HG02623 (cell line): Measurements from ENCODE around the gene TRIM44.
"Not testable (repeated sequence)": the region's sequence is repeated elsewhere in the genome, so short reads cannot be mapped to it uniquely, and the experiment has no call there.

Source experiments
- ATAC-seq: cut with Tn5 transposase; IDR thresholded peaks from one replicate; pipeline ENCODE4 v1.9.1; 2021; ENCODE audit warnings: moderate library complexity; ENCODE audit not compliant: unreplicated experiment

Gene TRIM44

GRCh38 chr11:35810045-35810645, 147.6 kb downstream of the TRIM44 start:
- ATAC-seq, result no peak

GRCh38 chr11:35811783-35812182, 149.2 kb downstream of the TRIM44 start:
- ATAC-seq, result no peak

DNA sequence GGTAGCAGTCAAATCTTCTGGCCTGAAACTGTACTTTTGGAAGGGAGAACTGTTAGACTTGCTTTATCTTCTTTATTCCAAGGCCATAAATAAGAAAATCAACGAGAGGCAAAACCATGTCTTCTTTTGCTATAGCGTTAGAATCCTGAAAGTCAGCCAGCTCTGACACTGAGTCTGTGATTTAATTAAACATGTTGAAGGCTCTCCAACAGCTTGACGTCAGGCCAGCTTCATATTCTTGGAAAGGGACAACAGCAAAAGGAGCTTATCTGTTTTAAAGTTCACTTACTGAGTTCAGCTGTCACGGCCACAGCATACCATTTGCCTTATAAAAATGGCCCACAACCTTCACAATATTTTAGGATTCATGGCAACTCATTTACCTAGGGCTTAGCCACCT, 150.3 kb downstream of the TRIM44 start:
- no peak for ATAC-seq

GRCh38 chr11:35814081-35814695, 151.6 kb downstream of the TRIM44 start:
- no peak for ATAC-seq

DNA sequence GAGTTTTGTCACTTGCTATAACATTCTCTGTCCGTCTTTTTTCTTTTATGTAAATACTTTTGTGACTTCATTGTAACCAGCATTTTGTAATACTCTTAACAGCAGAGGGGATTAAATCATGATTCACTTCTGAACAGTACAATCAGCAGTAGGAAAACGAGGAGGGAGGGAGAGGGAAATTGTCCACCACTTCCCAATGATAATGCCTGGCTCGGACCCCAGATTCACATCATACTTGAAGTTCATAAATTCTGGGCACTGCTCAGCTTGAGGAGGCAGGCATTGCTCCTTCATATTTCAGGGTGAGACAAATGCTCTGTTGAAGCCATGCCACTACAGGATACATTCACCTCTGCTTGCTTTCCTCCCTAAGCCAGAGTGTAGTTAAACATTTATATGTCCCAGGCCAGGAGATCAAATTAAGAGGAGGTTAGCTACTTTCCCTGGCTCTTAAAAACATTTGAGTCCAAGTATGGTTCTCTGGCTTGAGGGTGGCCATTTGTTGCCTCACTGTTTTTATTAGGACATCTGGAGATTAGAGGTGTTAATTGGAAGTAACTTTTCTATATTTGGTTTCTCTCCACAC, 152.2 kb downstream of the TRIM44 start:
- ATAC-seq, result no peak

DNA sequence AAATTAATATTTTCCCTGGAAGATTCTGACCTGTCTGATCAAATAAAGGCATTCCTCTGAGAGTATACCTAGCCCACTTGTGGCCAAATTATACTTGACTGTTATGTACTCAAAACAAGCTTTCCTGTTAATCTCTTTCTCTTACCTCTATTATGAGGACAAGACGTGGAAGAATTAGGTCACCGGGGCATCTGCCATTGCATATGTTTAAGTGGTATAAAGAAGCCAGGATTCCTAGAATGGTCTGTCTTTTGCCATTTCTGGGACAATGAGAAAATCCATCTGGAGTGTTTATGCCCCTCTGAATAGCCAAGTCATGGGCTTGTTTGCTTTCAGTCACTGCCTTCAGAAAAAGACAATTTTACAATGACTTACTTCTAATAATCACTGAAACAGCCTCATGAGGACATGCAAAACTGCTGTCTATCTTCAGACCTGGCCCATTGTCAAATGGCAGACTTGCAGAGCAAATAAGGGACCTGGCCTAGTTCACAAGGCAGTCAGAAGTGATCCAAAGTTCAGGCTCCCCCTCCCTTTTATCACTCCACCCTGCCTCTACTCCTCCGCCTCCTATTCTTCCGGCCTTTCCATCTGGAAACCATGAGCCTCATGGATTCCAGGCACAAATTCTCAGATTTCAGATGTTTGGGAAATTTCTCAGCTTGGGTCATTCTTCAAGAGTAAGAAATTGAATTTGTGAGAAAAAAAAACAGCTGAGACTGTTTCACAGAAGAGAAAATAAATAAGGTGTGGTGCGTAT, 153.2 kb downstream of the TRIM44 start:
- ATAC-seq, result no peak

GRCh38 chr11:35820614-35821013, 158.0 kb downstream of the TRIM44 start:
- no peak for ATAC-seq

- ATAC-seq, result no peak
Observed at GRCh38 chr11:35822815-35823495, 160.4 kb downstream of the TRIM44 start.

- ATAC-seq, result no peak
Observed at GRCh38 chr11:35823742-35824298, 161.2 kb downstream of the TRIM44 start.

GRCh38 chr11:35825386-35825785, 162.8 kb downstream of the TRIM44 start:
- no peak for ATAC-seq

GRCh38 chr11:35826006-35826405, 163.4 kb downstream of the TRIM44 start:
- no peak for ATAC-seq

DNA sequence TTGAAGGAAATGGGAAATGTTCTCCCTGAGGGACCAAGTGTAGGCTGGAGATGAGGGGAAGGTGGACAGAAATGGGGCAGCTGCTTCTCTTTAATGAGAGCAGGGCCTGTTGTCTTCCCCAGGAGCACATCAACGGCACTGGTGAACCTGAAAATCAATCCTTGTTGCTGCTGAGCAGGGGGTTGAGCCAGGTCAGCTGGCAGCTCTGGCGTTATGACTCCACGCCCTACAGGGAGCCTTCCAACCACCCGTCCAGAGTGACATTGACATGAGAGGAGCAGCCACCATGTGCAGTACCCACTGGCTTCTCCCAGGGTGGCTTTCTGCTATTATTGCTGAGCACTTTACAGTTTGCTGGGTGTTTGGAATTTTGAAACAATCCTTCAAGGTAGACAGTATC, 164.4 kb downstream of the TRIM44 start:
- ATAC-seq, result no peak

GRCh38 chr11:35836205-35836604, 173.6 kb downstream of the TRIM44 start:
- no peak for ATAC-seq

GRCh38 chr11:35838071-35838470, 175.5 kb downstream of the TRIM44 start:
- no peak for ATAC-seq

DNA sequence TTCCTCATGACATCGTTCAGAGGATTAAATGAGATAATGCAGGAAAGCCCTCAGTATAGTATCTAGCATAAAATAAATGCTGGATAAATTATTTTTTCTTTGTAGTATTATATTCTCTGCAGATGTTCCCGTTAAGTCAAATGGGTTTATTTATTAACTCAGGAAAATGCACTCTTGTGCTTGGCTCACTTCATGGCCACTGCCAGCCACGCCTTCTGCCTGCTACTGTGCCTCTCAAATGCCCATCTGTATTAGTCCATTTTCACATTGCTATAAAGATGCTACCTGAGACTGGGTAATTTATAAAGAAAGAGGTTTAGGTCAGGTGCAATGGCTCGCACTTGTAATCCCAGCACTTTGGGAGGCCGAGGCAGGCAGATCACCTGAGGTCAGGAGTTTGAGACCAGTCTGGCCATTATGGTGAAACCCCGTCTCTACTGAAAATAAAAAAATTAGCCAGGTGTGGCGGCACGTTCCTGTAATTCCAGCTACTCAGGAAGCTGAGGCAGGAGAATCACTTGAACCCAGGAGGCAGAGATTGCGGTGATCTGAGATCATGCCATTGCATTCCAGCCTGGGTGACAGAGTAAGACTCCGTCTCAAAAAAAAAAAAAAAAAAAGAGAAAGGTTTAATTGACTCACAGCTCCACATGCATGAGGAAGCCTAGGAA, 176.3 kb downstream of the TRIM44 start:
- ATAC-seq, result not testable (repeated sequence)

- ATAC-seq, result no peak
Observed at GRCh38 chr11:35839368-35840161, 177.0 kb downstream of the TRIM44 start.

- no peak for ATAC-seq
Observed at GRCh38 chr11:35841733-35842132, 179.2 kb downstream of the TRIM44 start.

DNA sequence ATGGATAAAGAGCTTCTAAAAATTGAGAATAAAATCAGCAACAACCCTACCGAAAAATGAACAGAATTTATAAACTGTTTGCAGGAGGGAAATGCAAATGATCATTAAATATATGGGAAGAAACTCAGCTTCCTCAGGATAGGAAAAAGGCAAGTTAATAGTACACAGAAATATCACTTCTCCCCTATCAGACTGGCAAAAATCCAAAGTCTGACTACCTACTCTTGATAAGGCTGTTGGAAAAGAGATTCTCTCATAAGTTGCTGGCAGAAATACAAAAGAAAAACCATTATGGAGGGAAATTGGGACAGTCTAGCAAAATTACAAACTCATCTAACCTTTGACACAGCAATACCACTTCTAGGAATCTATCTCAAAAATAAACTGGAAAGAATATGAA, 180.4 kb downstream of the TRIM44 start:
- ATAC-seq, result no peak

- ATAC-seq, result no peak
Observed at GRCh38 chr11:35844579-35844978, 182.0 kb downstream of the TRIM44 start.

- ATAC-seq, result no peak
Observed at GRCh38 chr11:35845860-35846259, 183.3 kb downstream of the TRIM44 start.
